Fibroblast of lung (primary cell): ENCODE results near the gene MED26.

Source experiments
- EZH2 ChIP-seq: IDR thresholded peaks from 2 replicates; pipeline ENCODE4 v1.5.1; 2012; ENCODE audit warnings: low read length, control low read depth, mild to moderate bottlenecking; ENCODE audit errors: missing control alignments
- TF ChIP-seq, protein P1 (sequence below), 2 donors: IDR thresholded peaks in 1 of 2; conservative IDR thresholded peaks in 1 of 2; 1 replicate in 1 of 2; 2 replicates in 1 of 2; pipeline ENCODE4 v1.5.1; 2011 to 2012; ENCODE audit warnings: low read length in 2 of 2, control low read depth in 1 of 2, inconsistent platforms in 1 of 2, low read depth in 1 of 2, mild to moderate bottlenecking in 1 of 2

DNA sequence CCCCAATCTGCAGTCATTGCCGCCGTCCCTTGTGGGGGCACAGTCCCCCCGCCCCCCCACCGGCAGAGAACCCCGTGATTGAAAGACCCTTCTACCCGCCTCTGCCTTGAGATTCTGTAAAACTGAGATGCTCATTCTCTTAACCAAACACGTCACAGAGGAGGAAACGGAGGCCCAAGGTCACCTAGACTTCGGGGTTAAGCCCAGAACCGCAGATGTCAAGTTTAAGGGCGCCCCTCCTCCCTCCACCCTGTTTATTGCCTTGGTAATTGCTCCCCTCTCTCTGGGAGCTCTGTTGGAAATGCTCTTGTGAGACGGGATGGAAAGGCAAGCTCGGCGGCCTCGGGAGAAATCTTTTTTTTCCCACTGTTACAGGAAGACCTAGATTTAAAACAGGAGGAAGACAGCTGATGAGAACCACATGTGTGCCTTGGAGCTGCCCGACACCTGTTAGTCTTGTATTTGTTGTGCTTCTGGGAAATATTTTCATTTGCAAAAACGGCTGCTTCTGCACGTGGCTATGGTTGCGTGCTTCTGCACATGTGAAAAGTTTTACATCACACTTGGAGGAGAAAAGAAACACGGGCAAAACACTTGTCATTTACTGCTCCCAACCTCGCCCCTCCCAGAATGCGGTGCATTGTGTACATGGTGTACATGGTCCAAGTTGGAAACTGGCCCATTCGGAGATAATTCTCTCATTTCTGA, 1.1 kb upstream of the MED26 start:
- TF ChIP-seq, protein P1, sequence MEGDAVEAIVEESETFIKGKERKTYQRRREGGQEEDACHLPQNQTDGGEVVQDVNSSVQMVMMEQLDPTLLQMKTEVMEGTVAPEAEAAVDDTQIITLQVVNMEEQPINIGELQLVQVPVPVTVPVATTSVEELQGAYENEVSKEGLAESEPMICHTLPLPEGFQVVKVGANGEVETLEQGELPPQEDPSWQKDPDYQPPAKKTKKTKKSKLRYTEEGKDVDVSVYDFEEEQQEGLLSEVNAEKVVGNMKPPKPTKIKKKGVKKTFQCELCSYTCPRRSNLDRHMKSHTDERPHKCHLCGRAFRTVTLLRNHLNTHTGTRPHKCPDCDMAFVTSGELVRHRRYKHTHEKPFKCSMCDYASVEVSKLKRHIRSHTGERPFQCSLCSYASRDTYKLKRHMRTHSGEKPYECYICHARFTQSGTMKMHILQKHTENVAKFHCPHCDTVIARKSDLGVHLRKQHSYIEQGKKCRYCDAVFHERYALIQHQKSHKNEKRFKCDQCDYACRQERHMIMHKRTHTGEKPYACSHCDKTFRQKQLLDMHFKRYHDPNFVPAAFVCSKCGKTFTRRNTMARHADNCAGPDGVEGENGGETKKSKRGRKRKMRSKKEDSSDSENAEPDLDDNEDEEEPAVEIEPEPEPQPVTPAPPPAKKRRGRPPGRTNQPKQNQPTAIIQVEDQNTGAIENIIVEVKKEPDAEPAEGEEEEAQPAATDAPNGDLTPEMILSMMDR (conservative IDR thresholded peaks at IDR 0.05 in 1 of 2, IDR thresholded peaks at IDR 0.05 in 1 of 2; ENCODE audit: low read depth in 1 of 2, low read length in 2 of 2), result no peak
- no peak for TF ChIP-seq EZH2
